ENCODE results near the gene ANGPTL2.

Gene ANGPTL2

DNA sequence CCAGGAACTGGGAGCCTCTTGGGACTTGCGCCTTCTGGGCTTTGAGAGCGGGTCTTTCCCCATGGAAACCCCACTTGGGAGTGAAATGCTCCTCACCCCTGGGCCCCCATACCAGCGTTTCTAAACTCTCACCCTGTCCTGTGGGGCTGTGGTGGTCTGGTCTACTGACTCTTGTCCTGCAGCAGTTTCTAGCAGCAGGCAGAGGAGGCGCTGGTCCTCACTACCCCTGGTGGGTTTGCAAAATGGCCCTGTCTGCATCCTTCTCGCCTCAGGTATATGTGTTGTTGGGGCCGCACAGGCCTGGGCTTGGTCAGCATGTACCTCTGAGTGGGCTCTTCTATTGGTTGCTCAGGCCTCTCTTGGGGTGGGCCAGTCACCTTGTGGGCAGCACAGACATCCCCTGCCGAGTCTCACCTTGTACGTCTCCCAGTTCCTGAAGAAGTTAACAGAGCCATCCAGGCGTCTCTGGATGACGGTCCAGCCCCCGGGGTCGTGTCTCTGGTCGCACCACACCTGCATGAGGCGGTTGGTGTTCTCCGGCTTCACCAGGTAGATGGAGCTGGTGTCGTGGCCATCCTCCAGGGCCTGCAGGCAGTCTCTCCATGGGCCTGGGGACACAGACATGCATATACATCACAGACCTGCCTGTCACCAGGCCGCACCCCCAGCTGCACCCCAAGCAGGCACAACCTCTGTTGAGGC is 29.0 kb downstream of the ANGPTL2 start:
- DNase-seq (ENCODE audit: low read depth), result no peak

DNA sequence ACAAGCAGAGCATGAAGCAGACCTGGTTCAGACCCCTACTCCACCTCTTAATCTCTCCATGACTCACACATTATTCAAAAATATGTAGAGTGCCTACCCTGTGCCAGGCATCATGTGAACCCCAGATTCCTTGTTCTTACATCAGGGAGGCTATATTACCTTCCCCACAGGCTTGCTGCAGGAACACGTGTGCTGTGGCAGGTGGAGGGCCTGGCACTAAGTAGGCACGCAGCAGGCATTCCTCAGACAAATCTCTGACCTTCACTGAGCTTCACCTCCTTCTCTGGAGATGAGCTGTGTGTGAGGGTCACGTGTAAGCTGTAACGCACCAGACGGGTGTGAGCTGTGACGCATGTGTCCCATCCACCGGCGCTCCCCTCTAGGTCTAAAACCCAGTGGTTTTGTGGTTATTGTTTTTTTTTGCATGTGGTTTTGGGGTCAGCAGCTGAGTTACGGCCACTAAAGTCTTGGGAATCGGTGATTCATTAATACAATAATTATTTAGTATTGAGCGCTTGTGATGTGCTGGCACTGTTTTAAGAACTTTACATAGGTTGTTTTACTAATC is 30.3 kb downstream of the ANGPTL2 start:
- DNase-seq (ENCODE audit: low read depth), result no peak

GRCh38 chr9:127091526-127091925 is 30.9 kb downstream of the ANGPTL2 start:
- DNase-seq (ENCODE audit: low read depth), result no peak

GRCh38 chr9:127090341-127090985 is 32.0 kb downstream of the ANGPTL2 start:
- no peak for DNase-seq (ENCODE audit: low read depth)

GRCh38 chr9:127089631-127090081 is 32.8 kb downstream of the ANGPTL2 start:
- DNase-seq (ENCODE audit: low read depth), result no peak

- DNase-seq (ENCODE audit: low read depth), result no peak
These were observed 33.5 kb downstream of the ANGPTL2 start for GRCh38 chr9:127088724-127089615.

- no peak for DNase-seq (ENCODE audit: low read depth)
These were observed 34.6 kb downstream of the ANGPTL2 start for GRCh38 chr9:127087836-127088235.

DNA sequence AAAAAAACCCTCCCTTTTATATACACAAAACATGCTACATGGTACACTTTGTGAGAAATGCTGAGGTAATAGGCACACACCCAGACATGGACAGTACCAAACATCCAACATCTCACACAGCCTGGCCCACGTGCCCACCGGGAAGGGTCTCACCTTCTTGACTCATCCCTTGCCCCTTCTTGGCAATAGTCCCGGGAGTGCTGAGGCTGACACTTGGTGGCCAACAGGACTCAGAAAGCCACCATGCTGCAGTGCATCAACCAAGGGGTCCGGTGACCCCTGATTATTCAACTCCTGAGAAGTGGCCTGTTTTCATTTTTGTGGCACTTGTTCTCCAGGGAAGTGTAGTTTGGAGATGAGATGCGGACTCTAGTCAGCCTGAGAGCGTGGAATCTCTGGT is 35.0 kb downstream of the ANGPTL2 start:
- DNase-seq (ENCODE audit: low read depth), result no peak

DNA sequence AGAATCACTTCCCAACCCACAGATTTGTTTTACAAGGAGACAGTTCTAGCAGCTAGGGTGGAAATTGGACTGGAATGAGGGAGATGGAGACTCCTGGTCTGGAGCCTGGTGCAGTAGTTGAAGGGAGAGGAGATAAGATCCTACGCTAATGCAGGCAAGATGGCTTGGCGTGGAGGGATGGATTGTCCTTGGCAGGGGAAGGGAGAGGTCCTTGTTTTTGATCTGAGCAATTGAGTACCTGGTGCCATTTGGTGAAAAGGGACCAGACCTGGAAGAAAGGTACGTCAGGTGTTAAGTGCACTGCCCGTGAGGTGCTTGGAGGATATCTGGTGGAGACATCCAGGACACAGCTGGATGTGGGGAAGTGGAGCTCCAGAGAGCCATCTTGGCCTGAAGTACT is 35.7 kb downstream of the ANGPTL2 start:
- no peak for DNase-seq (ENCODE audit: low read depth)

DNA sequence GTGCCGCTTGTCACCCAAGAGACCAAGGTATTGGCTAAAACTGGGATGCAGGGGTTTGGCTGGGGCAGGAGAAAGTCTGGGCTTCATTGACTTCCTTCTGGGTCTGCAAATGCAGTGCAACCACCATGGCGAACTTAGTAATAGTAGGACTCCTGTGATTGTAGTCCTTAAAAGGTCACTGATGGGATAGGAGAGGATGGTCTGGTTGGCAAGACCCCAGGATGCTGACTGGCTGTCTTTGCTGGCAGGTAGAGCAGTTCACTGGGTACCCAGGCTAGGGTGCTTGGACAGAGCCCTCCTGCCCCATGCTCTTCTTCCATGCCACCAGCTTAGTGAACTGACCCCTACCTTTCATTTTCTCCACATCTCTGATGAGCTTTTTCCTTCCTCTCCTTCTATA is 37.2 kb downstream of the ANGPTL2 start:
- DNase-seq (ENCODE audit: low read depth), result no peak

DNA sequence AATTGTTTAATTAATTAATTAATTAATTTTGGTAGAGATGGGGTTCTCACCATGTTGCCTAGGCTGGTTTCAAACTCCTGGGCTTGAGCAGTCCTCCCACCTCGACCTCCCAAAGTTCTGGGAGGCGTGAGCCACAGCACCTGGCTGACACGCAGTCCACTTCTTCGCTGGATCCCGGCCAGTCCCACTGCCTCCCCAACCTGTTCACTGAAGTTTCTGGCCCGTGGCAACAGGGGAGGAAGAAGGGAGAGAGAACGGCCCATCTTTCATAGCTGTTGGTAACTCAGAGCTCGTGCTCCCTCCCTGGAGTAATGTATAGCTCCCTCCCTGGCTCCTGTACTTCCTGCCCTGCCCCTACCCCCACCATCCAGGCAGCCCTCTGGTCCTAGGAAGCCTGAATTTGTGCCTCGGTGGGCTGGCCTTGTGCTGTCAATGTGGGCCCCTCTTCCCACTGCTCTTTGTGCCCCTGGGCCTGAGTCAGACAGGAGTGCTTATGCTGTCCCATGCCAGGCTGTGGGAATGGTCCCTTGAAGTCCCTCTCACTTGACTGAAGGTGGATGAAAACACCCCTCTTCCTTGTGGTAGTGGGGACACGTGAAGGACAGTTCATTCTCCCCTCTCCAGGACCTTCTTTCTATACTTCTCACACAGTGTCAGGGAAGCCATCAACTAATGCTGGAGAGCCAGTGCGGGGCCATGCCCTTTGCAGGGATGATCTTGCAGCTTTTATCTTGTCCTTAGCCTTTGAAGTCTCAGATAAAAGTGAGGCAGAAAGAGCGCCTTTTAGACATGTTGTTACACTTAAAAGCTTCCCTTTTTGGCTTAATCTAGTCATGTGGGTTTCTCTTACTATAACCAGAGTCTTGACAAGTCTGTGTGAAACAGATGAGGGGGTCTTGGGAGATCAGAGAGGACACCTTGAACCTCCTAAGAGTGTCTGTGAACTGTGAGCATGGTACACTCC is 38.1 kb downstream of the ANGPTL2 start:
- DNase-seq (ENCODE audit: low read depth), result no peak

- no peak for DNase-seq (ENCODE audit: low read depth)
These were observed 39.1 kb downstream of the ANGPTL2 start for GRCh38 chr9:127083138-127083980.

- DNase-seq (ENCODE audit: low read depth), result no peak
These were observed 40.9 kb downstream of the ANGPTL2 start for GRCh38 chr9:127081250-127082185.

DNA sequence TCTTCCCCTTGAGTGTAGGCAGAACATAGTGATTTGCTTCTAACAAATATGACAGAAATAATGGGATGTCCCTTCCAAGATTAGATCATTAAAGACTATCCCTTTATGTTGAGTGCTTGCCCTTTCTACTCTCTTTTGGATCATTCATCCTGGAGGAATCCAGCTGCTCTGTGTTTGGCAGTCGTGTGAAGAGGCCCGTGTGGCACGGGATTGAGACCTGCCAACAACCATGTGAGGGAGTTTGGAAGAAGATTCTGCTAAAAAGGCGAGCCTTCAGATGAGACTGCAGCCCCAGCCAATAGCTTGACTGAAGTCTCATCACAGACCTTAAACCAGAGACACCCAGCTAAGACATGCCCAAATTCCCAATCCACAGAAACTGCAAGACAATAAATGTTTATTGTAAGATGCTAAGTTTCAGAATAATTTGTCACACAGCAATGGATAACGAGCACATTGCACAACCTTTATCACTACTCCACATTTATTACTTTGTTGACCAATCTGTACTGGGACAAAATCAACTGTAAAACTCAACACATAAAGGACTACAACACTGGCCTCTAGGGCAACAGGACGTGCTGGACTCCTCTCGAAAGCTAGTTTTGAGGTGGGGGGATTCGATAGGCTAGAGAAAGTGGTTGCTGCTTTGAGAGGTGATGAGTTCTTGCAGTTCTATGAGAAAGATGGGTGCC is 42.8 kb downstream of the ANGPTL2 start:
- no peak for DNase-seq (ENCODE audit: low read depth)

DNA sequence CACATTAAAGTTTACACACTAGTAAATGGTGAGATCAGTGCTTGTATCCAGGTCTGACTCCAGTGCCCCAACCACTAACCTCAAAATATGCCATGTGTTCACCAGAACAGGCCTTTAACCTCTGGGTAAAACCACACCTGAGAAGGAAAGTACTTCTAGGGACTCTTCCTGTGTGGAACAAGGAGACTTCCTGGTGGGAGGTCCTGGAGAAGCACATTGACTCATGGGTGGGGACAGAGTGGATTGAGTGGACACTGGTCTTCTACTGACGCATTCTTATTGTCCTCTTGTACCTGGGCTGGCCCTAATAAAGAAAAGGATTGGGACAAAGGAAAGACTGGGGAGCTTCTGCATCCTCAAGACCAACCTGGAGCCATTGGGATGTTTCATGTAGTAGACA is 43.4 kb downstream of the ANGPTL2 start:
- DNase-seq (ENCODE audit: low read depth), result no peak

DNA sequence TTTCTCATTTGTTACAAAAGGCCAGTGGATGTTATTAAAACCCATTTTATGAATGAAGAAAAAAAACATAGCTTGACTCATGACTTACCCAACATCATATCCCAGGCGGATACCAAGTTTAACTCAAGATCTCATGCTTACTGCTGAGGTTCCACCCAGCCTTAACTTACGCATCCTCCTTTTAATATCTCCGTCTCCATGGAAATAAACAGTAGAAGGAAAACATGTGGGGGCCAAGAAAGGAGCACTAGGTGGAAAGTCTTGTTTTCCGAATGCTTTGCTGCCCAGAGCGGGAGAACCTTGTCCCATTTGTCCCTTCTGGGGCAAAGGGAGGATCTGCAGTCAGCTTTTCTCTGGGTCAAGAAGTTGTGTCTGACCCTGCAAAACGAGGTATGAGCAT is 44.1 kb downstream of the ANGPTL2 start:
- no peak for DNase-seq (ENCODE audit: low read depth)

DNA sequence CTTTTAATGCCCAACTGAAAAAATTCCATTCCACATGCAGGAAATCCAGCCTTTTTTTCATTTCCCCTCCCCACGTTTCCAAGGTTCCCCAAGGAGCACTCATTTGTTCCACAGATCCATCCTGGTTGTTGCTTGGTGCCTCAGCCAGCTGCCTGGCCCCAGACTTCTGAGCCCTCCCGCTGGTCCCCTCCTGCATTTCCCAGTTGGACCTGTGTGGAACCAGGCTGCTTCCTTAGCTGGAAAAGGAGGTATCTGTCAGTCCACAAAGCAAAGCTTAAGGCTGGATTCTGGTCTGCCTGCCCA is 44.8 kb downstream of the ANGPTL2 start:
- no peak for DNase-seq (ENCODE audit: low read depth)

- peak; percentile 4 for DNase-seq (ENCODE audit: low read depth)
These were observed 45.4 kb downstream of the ANGPTL2 start for GRCh38 chr9:127076860-127077643.

Measured in ELR (cell line).